ENCODE results near the gene KDM2A.

The KDM2A gene

DNA sequence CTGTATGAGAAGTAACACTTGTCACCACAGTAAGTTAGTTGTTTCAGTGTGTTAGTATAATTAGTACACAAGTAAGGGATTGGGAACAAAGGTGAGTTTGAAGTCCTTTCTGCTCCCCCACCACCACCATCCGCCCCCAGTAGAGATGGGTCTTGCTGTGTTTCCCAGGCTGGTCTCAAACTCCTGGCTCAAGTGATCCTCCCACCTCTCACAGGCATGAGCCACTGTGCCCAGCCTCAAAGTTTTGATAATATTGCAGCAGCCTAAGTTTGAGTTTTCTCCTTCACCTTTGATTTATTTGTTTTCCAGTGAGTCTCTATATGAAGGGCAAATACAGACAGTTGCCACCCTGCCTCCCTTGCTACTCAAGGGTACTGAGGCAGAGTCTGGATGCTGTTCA is 123.5 kb downstream of the KDM2A start:
- no peaks in the 10 kb centered on the region for H3K27me3 ChIP-seq (ENCODE audit: insufficient read depth, poor library complexity, severe bottlenecking)
- no peak for DNase-seq (ENCODE audit: low read depth in 1 of 2, low spot score in 1 of 2)
- H3K4me3 ChIP-seq (replicated peaks; ENCODE audit: insufficient read depth, low read length) = no peak overlapping the region
- no peak for TF ChIP-seq POLR2AphosphoS5 (IDR thresholded peaks at IDR 0.05; ENCODE audit: low read depth)
- TF ChIP-seq, protein P1, sequence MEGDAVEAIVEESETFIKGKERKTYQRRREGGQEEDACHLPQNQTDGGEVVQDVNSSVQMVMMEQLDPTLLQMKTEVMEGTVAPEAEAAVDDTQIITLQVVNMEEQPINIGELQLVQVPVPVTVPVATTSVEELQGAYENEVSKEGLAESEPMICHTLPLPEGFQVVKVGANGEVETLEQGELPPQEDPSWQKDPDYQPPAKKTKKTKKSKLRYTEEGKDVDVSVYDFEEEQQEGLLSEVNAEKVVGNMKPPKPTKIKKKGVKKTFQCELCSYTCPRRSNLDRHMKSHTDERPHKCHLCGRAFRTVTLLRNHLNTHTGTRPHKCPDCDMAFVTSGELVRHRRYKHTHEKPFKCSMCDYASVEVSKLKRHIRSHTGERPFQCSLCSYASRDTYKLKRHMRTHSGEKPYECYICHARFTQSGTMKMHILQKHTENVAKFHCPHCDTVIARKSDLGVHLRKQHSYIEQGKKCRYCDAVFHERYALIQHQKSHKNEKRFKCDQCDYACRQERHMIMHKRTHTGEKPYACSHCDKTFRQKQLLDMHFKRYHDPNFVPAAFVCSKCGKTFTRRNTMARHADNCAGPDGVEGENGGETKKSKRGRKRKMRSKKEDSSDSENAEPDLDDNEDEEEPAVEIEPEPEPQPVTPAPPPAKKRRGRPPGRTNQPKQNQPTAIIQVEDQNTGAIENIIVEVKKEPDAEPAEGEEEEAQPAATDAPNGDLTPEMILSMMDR (IDR thresholded peaks at IDR 0.05; ENCODE audit: insufficient read depth, low read length) = no peak
- TF ChIP-seq, protein P2, sequence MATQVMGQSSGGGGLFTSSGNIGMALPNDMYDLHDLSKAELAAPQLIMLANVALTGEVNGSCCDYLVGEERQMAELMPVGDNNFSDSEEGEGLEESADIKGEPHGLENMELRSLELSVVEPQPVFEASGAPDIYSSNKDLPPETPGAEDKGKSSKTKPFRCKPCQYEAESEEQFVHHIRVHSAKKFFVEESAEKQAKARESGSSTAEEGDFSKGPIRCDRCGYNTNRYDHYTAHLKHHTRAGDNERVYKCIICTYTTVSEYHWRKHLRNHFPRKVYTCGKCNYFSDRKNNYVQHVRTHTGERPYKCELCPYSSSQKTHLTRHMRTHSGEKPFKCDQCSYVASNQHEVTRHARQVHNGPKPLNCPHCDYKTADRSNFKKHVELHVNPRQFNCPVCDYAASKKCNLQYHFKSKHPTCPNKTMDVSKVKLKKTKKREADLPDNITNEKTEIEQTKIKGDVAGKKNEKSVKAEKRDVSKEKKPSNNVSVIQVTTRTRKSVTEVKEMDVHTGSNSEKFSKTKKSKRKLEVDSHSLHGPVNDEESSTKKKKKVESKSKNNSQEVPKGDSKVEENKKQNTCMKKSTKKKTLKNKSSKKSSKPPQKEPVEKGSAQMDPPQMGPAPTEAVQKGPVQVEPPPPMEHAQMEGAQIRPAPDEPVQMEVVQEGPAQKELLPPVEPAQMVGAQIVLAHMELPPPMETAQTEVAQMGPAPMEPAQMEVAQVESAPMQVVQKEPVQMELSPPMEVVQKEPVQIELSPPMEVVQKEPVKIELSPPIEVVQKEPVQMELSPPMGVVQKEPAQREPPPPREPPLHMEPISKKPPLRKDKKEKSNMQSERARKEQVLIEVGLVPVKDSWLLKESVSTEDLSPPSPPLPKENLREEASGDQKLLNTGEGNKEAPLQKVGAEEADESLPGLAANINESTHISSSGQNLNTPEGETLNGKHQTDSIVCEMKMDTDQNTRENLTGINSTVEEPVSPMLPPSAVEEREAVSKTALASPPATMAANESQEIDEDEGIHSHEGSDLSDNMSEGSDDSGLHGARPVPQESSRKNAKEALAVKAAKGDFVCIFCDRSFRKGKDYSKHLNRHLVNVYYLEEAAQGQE (IDR thresholded peaks at IDR 0.05; ENCODE audit: insufficient replicate concordance, low read depth) = no peak
- no peak for TF ChIP-seq GABPA (IDR thresholded peaks at IDR 0.05; ENCODE audit: low read depth)
- TF ChIP-seq SPI1 (IDR thresholded peaks at IDR 0.05; ENCODE audit: borderline replicate concordance, low read depth) = no peak
- no peak overlapping the region for H3K27ac ChIP-seq (replicated peaks)

DNA sequence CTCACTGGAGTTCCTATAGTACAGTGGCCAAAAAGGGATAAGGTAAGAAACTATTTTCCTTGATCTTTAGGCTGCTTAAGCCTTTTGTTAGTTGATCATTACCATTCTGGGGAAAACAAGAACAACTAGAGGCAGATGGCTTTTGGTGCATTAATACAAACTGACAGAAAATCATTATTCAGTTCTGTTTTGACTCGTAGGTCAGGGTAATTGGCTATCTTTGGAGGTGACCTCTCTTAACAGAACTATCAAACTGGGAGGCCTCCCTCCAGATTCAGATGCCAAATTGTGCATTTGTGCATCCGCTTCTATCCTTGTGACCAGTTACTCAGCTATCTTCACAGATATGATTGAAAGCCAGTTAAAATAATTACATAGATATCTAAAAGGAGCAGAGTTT is 124.0 kb downstream of the KDM2A start:
- H3K4me3 ChIP-seq (replicated peaks; ENCODE audit: insufficient read depth, low read length) = no peak overlapping the region
- TF ChIP-seq, protein P1 (IDR thresholded peaks at IDR 0.05; ENCODE audit: insufficient read depth, low read length) = no peak
- TF ChIP-seq, protein P2 (IDR thresholded peaks at IDR 0.05; ENCODE audit: insufficient replicate concordance, low read depth) = no peak
- no peak for TF ChIP-seq POLR2AphosphoS5 (IDR thresholded peaks at IDR 0.05; ENCODE audit: low read depth)
- no peak for TF ChIP-seq SPI1 (IDR thresholded peaks at IDR 0.05; ENCODE audit: borderline replicate concordance, low read depth)
- TF ChIP-seq GABPA (IDR thresholded peaks at IDR 0.05; ENCODE audit: low read depth) = no peak
- no peaks in the 10 kb centered on the region for H3K27me3 ChIP-seq (ENCODE audit: insufficient read depth, poor library complexity, severe bottlenecking)
- no peak for DNase-seq (ENCODE audit: low read depth in 1 of 2, low spot score in 1 of 2)
- H3K27ac ChIP-seq (replicated peaks) = no peak overlapping the region

DNA sequence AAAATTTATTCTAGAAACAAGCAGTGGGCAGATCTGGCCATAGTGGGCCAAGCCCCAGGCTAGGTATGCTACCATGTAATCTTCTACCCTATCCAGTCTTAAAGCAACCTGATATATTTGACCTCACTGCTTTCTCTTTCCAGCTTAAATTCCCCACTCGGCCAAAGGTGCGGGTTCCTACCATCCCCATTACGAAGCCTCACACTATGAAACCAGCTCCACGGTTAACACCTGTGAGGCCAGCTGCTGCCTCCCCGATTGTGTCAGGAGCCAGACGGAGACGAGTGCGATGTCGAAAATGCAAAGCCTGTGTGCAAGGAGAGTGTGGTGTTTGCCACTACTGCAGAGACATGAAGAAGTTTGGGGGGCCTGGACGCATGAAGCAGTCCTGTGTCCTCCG is 126.0 kb downstream of the KDM2A start:
- no peak overlapping the region for H3K27ac ChIP-seq (replicated peaks)
- DNase-seq (ENCODE audit: low read depth in 1 of 2, low spot score in 1 of 2) = no peak
- TF ChIP-seq, protein P1 (IDR thresholded peaks at IDR 0.05; ENCODE audit: insufficient read depth, low read length) = no peak
- TF ChIP-seq SPI1 (IDR thresholded peaks at IDR 0.05; ENCODE audit: borderline replicate concordance, low read depth) = no peak
- no peak for TF ChIP-seq GABPA (IDR thresholded peaks at IDR 0.05; ENCODE audit: low read depth)
- TF ChIP-seq, protein P2 (IDR thresholded peaks at IDR 0.05; ENCODE audit: insufficient replicate concordance, low read depth) = no peak
- TF ChIP-seq POLR2AphosphoS5 (IDR thresholded peaks at IDR 0.05; ENCODE audit: low read depth) = no peak

More for the DNA sequence above, 126.0 kb downstream of the KDM2A start:
- no peaks in the 10 kb centered on the region for H3K27me3 ChIP-seq (ENCODE audit: insufficient read depth, poor library complexity, severe bottlenecking)
- H3K4me3 ChIP-seq (replicated peaks; ENCODE audit: insufficient read depth, low read length) = no peak overlapping the region

Measured in HL-60 (cell line).